HG02970 (cell line): ENCODE measurements around the gene NFATC2.
A peak's percentile ranks its signal among the peaks of the same experiment; 100 is the strongest.
"Not testable (repeated sequence)": the region's sequence is repeated elsewhere in the genome, so short reads cannot be mapped to it uniquely, and the experiment has no call there.

Experiments used
- ATAC-seq: cut with Tn5 transposase; IDR thresholded peaks from one replicate; pipeline ENCODE4 v1.9.1; 2021; ENCODE audit warnings: mild to moderate bottlenecking, moderate library complexity, moderate number of reproducible peaks; ENCODE audit not compliant: unreplicated experiment, low FRiP score

The NFATC2 gene

GRCh38 chr20:51482836-51483473 is 59.6 kb downstream of the NFATC2 start:
- ATAC-seq: no peak

- ATAC-seq: no peak
Observed at GRCh38 chr20:51481341-51481914, 61.1 kb downstream of the NFATC2 start.

- ATAC-seq: no peak
Observed at GRCh38 chr20:51480507-51481270, 61.8 kb downstream of the NFATC2 start.

GRCh38 chr20:51476106-51476505 is 66.4 kb downstream of the NFATC2 start:
- not testable (repeated sequence) for ATAC-seq

GRCh38 chr20:51473771-51474170 is 68.7 kb downstream of the NFATC2 start:
- no peak for ATAC-seq

- no peak for ATAC-seq
Observed at GRCh38 chr20:51473256-51473655, 69.3 kb downstream of the NFATC2 start.

- no peak for ATAC-seq
Observed at GRCh38 chr20:51470907-51471411, 71.6 kb downstream of the NFATC2 start.

GRCh38 chr20:51470499-51470820 is 72.1 kb downstream of the NFATC2 start:
- no peak for ATAC-seq

GRCh38 chr20:51469578-51470498 is 72.7 kb downstream of the NFATC2 start:
- ATAC-seq: no peak

- no peak for ATAC-seq
Observed at GRCh38 chr20:51469046-51469445, 73.5 kb downstream of the NFATC2 start.

GRCh38 chr20:51468636-51469035 is 73.9 kb downstream of the NFATC2 start:
- ATAC-seq: no peak

GRCh38 chr20:51467956-51468626 is 74.4 kb downstream of the NFATC2 start:
- ATAC-seq: no peak

GRCh38 chr20:51463998-51464397 is 78.5 kb downstream of the NFATC2 start:
- ATAC-seq: no peak

- ATAC-seq: no peak
Observed at GRCh38 chr20:51463560-51463959, 79.0 kb downstream of the NFATC2 start.

- ATAC-seq: no peak
Observed at GRCh38 chr20:51462566-51463276, 79.8 kb downstream of the NFATC2 start.

GRCh38 chr20:51461846-51462245 is 80.7 kb downstream of the NFATC2 start:
- ATAC-seq: not testable (repeated sequence)

GRCh38 chr20:51461306-51461705 is 81.2 kb downstream of the NFATC2 start:
- no peak for ATAC-seq

- ATAC-seq: peak; percentile 72
Observed at GRCh38 chr20:51460569-51461265, 81.8 kb downstream of the NFATC2 start.

GRCh38 chr20:51460163-51460562 is 82.4 kb downstream of the NFATC2 start:
- no peak for ATAC-seq
